DMS153 treated with DMSO at 0.1 percent for 48 hours (cell line): ENCODE data around the gene NUDT3.
"Not testable (repeated sequence)": the region's sequence is repeated elsewhere in the genome, so short reads cannot be mapped to it uniquely, and the experiment has no call there.

Experiments used
- DNase-seq: peaks from one replicate; lab custom pipeline; 2025; ENCODE audit not compliant: unreplicated experiment; lab: John Stamatoyannopoulos, UW

The NUDT3 gene

GRCh38 chr6:34267746-34268145 lies 124.7 kb downstream of the NUDT3 start:
- no peak for DNase-seq

DNA sequence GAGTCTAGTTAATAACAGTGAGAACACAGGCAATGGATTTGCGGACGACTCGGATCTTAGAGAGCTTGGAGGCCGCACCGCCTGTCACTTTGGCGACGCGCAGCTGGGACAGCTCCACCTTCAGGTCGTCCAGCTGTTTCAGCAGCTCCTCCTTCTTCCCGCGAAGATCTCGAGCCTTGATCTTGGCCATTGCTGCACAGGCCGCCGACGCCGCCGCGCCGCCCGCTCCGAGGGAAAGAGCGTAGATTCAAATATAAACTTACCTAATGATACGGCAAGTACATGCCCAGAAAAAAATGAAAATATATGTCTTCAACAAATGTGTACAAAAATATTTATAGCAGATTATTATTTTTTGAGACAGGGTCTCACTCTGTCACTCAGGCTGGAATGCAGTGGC lies 129.0 kb downstream of the NUDT3 start:
- DNase-seq: not testable (repeated sequence)

DNA sequence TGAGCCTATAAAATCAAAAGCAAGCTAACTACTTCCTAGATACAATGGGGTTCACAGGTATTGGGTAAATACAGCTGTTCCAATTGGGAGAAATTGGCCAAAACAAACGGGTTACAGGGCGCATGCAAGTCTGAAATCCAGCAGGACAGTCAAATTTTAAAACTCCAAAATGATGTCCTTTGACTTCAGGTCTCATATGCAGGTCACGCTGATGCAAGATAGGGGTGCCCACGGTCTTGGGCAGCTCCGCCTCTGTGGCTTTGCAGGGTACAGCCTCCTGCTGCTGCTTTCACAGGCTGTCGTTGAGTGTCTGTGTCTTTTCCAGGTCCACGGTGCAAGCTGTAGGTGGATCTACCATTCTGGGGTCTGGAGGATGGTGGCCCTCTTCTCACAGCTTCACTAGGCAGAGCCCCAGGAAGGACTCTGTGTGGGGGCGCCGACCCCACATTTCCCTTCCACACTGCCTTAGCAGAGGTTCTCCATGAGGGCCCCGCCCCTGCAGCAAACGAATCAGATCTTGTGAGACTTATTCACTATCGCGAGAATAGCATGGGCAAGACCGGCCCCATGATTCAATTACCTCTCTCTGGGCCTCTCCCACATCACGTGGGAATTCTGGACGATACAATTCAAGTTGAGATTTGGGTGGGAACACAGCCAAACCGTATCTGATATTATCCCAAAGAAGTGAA lies 131.7 kb downstream of the NUDT3 start:
- no peak for DNase-seq

- no peak for DNase-seq
Observed at GRCh38 chr6:34259529-34260069, 132.9 kb downstream of the NUDT3 start.

DNA sequence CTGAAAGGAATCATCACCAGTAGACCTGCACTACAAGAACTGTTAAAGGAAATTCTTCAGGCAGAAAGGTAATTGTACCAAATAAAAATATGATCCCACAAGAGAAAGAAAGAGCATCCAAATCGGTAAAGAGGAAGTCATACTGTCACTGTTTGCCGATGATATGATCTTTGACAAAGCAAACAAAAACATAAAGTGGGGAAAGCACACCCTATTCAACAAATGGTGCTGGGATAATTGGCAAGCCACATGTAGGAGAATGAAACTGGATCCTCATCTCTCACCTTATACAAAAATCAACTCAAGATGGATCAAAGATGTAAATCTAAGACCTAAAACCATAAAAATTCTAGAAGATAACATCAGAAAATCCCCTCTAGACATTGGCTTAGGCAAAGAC lies 140.1 kb downstream of the NUDT3 start:
- not testable (repeated sequence) for DNase-seq

DNA sequence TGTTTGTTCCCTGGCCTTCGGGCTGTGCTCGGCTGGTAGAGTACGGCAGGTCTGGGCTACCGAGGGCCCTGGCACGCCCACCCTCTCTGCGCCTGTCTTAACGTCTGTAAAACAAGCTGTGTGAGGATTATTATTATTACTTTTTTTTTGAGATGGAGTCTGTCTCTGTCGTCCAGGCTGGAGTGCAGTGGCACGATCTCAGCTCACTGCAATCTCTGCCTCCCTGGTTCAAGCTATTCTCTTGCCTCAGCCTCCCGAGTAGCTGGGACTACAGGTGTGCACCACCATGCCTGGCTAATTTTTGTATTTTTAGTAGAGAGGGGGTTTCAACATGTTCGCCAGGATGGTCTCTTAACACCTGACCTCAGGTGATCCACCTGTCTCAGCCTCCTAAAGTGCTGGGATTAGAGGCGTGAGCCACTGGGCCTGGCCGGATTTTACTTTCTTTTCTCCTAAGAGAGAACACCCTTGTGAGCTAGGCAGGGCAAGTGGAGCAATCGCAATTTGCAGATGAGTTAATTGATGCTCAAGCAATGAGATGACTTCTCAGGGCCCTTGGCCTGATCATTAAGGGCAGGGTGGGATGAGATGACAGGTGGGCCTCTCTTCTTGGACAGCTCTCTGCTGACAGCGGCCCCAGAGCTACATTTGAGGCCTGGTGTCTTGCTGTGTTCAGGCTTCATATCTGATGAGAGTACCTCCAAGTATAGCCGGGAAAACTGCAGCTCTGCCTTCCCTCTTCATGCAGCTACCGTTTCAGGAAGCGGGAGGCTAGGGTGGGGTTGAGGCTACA lies 142.8 kb downstream of the NUDT3 start:
- DNase-seq: no peak

DNA sequence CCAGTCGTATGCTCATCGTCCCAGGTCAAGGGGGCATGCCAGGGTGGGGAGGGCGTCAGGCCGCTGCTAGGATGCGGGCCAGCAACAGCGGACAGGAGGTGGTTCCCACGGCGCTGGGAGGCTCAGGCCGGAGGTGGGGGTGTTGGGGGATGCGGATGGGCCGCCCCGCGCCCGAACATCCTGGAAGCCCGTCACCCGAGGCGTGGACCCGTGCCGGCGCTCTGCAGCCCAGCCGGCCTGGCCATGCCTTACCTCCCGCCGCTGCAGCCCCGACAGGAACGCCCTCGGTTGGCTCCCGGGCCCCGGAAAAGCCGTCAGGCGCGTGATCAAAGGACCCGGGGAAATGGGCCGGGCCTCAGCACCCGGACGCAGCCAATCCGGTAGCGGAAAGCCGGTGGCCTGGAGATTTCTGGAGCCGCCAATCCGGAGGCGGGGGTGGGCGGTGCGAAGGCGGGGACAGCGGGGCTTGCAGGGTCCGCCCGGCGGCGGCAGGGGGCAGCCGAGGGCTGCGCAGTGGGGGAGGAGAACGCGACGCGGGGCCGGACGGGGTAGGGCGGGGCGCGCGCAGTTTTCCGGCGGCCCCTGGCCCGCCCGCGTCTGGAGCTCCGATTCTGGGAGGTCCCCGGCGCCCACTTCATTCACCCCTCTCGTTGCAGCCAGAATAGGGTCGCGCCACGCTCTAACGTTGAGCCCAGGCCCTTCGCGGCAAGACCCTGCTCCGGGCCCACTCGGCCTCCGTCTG lies 143.6 kb downstream of the NUDT3 start, which contains the start of gene SMIM29:
TSS of gene SMIM29 (minus strand) at position 280 of the 742 bp plus-strand sequence. CDS start 1,215 bp downstream, outside the sequence.
- peak; percentile 85 for DNase-seq

GRCh38 chr6:34248198-34248726 lies 144.2 kb downstream of the NUDT3 start:
- DNase-seq: no peak

DNA sequence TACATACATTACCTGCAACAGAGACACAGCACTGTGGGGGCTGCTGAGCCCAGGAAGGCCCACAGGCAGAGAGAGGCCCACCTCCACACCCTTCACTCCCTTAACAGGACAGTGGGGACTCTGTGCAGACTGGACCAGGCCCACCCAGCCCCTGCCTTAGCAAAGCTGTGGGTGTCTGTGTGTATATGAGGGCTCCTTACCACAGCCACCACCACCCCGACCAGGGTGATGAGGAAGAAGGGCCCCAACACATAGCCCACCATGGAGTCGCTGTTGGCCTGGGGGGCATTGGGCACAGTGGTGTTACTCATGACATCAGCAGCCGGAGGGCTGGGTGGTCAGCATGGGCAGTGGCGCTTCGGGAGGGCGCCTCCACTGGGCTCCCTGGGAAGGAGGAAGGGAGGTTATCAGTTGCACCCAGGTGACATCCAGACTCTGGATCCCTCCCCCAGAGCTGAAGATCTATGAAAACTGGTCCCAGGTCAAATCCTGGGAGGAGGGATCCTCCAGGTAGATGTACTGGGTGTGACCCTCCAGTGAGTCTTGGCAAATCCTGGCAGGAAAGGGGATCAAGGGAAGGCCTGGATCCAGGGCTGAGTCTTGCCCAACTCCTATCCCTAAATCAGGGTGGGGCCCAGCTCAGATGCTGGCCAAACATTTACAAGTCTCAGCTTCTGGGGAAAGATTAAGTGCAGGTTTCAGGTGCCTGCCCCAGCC lies 144.8 kb downstream of the NUDT3 start:
- DNase-seq: no peak

GRCh38 chr6:34246563-34247391 lies 145.7 kb downstream of the NUDT3 start:
- DNase-seq: no peak

DNA sequence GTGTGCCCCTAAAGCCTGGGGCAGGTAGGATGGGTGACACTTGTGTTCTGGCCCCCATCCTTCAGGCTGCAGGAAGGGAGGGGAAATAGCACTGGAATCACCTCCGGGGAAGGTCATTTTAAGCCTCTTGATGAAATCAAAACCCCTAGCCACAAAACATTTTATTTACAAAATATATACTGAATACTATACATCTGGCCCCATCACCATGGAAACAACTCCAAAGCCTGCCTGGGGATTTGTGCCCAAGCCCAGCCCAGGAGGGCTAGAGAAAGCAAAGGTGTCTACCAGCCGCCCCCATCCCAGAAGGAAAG lies 146.3 kb downstream of the NUDT3 start:
- DNase-seq: no peak

DNA sequence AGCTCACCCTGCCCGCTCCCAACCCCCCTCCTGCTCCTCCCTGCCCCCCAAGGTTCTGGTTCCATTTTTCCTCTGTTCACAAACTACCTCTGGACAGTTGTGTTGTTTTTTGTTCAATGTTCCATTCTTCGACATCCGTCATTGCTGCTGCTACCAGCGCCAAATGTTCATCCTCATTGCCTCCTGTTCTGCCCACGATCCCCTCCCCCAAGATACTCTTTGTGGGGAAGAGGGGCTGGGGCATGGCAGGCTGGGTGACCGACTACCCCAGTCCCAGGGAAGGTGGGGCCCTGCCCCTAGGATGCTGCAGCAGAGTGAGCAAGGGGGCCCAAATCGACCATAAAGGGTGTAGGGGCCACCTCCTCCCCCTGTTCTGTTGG lies 146.7 kb downstream of the NUDT3 start:
- DNase-seq: not testable (repeated sequence)

DNA sequence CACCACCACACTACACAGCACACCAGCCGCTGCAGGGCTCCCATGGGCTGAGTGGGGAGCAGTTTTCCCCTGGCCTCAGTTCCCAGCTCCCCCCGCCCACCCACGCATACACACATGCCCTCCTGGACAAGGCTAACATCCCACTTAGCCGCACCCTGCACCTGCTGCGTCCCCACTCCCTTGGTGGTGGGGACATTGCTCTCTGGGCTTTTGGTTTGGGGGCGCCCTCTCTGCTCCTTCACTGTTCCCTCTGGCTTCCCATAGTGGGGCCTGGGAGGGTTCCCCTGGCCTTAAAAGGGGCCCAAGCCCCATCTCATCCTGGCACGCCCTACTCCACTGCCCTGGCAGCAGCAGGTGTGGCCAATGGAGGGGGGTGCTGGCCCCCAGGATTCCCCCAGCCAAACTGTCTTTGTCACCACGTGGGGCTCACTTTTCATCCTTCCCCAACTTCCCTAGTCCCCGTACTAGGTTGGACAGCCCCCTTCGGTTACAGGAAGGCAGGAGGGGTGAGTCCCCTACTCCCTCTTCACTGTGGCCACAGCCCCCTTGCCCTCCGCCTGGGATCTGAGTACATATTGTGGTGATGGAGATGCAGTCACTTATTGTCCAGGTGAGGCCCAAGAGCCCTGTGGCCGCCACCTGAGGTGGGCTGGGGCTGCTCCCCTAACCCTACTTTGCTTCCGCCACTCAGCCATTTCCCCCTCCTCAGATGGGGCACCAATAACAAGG lies 147.3 kb downstream of the NUDT3 start:
- not testable (repeated sequence) for DNase-seq

- DNase-seq: no peak
Observed at GRCh38 chr6:34243901-34244884, 148.3 kb downstream of the NUDT3 start.

- DNase-seq: no peak
Observed at GRCh38 chr6:34243131-34243771, 149.2 kb downstream of the NUDT3 start.

DNA sequence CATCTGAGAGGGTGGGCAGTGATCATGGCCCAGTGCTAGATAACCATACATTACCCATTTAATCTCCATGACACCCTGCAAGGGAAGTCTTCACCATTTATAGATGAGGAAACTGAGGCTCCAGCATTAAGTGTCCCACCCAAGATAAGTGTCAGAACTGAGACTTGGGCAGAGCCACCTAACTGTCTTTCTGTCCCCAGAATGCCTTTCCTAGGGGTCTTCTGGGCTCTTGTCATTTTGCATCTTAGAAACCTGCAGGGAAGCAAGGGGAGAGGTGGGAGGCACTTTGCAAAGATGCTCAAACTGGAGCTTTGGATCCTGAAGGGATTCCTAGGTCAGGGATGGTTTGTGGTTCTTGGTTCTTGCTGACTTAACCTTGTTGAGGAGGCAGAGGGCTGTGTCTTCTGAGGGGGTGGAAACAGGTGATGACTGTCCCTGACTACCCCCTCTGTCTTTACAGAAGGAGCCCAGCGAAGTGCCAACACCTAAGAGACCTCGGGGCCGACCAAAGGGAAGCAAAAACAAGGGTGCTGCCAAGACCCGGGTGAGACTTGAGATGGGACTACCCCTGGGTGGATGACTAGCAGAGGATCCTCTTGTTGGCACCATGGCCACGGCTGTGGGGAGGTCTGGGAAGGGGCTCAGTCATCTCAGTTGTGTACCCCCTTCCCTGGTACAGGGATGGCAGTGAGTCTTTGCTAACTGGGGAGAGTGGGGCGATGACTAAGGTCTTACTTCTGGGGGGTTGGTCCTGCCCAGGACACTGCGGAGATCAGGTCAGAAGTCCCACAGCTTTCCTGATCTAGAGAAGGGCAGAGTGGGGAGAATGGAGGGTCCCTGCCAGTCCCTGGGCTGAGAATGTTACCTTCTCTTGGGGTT lies 150.0 kb downstream of the NUDT3 start:
- DNase-seq: no peak
